Amygdala (tissue), 56 donors: Measurements from ENCODE around the gene CFL1.

Experiments
- DNase-seq, 56 donors: peaks; one replicate each; lab custom pipeline; 2025; lab: John Stamatoyannopoulos, UW

Gene CFL1

DNA sequence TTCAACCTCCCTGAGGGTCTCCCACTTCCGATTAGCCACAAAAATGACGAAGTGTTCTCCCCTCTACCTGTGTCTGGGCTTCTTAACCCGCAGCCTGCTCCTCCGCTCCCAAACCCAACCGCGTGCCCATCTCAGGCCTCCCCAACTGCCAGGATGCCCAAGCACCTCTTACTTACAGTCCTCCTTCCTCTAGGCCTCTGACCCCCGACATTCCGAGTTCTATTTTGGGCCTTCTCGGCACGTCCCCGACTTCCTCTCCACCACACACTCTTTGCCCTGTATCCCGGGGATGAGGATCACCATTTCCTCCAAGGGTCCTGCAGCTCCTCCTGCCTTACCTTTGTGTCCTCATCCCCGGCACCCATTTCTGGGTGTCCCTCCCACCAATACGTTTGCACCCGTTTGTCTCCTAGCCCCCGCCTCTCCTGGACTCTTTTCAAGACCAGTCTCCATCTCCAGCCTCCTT, 1.9 kb upstream of the CFL1 start:
- DNase-seq = peak in 9 of 56 donors; percentile 63 to 78 (median 72)

DNA sequence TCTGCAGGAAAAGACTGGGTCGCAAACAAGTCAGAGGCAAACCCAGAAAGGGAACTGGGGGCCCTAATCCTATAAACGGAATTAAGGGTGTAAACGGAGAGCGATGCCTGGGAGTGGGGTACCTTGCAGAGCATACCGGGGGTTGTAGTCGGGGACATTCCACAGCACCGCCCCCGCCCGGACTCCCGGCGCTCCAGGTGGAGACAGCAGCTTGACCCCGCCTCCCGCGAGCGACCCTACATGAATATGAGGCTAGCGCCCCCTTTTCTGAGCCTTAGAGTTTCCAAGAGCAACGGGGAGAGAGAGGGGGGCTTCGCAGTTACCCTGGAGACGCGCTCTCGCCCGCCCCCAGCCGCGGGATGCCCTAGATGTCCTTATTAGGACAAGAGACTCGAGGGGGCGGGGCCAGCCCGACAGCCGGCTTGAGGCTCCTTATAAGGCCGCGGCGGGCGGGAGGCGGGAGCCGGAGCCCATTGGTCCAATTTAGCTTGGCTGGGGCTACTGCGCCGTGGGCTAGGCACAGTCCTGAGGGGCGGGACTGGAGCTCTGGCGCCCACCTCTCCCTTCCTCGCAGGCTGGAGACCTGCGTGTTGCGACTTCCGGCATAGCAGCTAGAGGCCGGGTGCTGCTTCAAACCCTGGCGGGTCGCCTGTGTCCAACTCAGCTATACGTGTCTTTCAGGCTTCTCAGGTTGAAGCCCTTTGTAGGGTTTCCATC, 1.3 kb upstream of the CFL1 start:
- DNase-seq = peak in 55 of 56 donors; percentile 58 to 99 (median 93)

DNA sequence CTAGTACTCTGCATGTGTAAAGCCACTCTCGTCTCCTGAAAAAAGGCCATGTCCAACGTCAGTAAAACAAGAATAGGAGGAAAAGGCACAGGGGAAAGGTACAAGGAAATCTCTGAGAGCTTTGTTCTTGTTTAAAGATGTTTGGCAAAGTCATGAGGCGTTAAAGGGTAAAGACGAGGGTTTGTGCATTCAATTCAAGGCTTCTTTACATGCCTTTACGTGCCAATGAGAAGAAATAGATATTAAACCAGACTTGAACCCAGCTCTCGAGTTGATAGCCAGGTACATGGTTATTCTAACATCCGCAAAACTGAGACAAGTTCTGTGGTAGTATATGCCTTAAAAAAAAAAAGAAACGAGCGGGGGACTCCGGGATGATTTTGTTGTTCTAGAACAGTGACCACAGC, 704 bp upstream of the CFL1 start:
- no peak for DNase-seq

DNA sequence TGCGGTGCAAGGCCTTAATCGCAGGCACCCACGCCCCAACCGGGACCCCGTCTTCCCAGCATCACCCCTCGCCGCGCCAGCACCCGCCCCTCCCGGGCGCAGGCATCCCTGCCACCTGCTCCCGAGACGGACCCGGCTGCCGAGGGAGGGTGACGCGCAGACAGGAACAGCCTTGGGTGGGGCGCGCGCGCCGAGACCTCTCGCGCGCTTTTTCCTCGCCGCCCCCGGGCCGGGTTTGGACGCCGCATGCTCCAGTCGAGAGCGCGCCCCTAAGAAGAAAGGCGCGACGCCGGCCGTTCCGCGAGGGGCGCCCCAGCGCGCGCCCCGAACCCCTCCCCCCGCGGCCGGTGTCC, 504 bp downstream of the CFL1 start:
- DNase-seq = peak in 26 of 56 donors; percentile 40 to 82 (median 62)

DNA sequence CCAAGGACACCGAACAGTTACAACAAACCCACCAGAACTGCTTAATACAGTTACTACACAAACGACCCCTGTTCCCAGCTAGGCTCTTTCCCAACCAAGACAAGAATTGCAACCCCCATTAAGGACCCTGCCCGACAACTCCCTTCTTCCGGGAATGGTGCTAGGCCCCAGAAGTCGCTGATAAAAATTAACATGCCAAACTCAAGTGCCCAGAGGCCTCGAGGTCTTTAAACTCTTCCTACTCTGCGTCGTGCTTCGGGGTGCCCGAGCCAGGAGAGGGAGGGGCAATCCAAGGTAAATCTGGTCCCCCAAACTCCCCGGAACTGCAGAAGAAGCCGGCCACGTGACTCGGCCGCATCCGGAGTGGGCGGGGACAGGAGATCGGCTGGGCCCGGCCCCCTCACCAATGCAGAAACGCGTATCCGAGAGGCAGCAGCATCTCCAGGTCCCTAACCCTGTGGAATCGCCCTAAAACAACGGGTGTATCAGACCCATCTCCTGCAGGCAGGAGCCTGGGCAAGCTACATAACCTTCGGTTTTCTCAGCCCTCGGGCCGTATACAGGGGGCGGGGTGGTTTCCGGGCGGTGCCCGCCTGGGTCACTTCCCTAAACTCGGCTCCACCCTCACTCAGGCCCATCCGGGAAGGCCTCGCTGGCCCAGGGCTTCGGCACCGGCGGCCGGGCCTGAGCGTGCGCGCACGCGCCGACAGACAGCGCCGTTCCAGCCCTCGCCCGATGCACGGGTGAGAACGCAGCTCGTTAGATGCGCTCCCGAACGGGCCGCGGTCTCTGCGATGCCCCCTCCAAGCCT, 1.1 kb downstream of the CFL1 start:
- peak in 52 of 56 donors; percentile 15 to 89 (median 70) for DNase-seq

DNA sequence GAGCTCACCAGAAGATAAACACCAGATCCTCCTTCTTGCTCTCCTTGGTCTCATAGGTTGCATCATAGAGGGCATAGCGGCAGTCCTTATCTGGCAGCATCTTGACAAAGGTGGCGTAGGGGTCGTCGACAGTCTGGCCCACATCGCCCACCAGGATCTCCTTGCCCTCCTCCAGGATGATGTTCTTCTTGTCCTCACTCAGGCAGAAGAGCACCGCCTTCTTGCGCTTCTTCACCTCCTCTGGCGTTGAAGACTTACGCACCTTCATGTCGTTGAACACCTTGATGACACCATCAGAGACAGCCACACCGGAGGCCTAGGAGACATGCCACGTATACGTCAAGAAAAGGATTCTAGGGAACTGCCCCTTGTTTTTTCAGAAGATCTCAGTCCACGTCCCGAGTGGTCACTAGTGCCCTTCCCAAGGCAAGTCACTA, 2.0 kb downstream of the CFL1 start:
- DNase-seq = no peak

DNA sequence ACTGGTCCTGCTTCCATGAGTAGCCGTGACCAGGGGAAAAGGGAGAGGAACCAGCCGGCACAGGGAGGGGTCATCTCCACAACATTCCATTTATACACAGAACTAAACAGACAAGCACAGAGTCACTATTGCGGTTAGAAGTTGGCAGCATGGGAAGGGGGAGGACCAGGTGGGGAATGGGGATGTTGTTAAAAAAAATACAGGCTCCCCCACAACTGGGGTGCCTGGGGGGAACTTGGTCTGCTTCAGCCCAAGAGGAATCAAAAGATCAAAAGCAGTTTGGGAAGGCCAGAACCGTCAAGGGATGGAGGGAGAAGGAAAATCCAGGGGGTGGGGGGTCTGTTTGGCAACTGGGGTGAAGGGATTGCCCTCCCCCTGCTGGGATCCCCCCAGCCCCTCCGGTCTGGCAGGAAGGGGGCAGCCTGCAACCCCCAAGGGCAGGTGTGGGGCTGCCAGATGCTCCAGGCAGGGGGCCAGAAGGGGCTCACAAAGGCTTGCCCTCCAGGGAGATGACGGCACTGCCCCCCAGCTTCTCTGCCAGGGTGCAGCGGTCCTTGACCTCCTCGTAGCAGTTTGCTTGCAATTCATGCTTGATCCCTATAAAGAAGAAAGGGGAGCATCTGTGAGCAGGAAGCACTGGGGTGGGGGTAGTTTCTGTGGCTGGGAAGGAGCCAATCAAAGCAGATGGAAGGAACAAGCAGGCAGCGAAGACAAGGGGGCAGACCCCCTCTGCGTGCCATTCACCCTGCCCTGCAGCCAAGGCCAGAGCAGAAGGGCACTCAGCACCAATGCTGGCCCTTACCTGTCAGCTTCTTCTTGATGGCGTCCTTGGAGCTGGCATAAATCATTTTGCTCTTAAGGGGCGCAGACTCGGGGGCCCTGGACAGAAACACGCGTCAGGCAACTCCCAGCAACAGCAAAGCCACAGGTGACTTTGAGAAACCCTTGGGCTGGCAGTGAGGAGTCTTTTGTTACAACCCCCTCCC, 2.8 kb downstream of the CFL1 start:
- no peak for DNase-seq

DNA sequence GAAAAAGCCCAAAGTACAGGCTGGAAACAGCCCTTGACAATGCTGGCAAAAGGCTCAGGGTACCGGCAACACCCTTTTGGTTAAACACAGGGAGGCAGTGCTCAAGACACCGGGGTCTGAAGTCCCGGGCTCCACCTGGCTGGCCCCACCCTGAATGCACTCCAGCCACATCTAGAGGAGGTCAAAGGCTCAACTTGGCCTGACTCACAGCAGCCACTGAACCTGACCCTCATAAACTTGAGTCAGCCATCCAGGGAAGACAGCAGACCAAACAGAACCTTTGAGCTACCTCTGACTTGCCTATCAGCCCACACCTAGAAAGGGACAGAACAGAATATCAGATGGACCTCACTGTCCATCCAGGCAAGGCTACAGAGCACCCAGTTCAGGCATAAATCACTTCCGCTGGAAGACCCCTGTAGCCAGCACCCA, 3.8 kb downstream of the CFL1 start:
- no peak for DNase-seq

DNA sequence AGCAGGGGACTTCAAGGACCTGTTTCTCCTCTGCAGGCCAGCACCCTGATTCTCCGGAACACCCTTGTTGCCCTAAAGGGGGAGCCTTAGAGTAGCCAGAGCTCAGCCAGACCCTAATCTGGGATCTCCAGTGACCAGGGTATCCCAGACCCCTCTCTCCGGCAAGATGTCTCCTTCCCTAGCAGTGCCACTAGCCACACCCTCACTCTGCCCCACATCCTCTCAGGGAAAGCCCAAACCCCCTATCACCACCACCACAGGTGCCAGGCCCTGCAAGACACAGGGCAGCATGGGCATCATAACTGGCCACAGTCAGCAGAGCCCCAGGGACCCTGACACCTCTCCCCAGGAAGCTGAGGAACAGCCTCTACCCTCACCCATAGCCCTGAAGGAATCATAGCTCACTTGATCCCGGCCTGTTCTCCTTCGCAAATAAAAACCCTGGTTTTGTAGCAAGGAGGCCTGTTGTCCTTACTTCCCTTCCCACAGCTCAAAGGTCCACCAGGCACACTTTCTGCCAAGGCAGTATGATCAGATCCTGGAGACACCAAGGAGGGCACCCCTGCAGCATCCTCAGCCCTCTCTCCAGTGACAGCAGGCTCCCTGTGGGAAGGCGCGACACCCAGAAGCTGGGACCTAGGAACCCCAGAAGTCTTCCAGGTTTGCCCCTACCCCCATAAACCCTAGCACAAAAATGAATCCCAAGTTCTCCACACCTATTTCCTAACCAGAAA, 4.6 kb downstream of the CFL1 start:
- DNase-seq = no peak

DNA sequence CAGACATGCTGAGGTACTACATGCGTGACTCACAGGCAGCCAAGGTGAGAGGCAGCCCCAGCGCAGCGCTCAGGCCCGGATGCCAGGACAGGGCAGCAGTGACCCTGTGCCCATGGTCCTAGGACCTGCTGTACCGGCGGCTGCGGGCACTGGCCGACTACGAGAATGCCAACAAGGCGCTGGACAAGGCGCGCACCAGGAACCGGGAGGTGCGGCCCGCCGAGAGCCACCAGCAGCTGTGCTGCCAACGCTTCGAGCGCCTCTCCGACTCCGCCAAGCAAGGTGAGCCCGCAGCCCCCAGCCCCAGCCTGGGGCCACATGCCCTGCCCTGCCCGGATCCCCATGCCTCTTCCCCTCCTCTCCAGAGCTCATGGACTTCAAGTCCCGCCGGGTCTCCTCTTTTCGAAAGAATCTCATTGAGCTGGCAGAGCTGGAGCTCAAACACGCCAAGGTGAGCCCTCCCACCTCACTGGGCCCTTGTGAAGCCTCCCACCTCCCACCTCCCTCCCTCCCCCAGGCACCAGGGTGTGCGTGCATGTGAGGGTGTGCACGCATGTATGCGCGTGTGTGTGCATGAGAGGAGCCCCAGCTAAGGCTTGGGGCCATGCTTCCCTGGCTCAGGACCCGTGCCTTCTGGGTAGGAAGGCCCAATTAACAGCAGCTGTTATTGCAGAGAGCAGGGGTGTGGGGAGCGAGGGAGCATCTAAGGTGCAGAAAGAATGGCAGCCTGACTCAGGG, 5.3 kb downstream of the CFL1 start:
- DNase-seq = no peak

DNA sequence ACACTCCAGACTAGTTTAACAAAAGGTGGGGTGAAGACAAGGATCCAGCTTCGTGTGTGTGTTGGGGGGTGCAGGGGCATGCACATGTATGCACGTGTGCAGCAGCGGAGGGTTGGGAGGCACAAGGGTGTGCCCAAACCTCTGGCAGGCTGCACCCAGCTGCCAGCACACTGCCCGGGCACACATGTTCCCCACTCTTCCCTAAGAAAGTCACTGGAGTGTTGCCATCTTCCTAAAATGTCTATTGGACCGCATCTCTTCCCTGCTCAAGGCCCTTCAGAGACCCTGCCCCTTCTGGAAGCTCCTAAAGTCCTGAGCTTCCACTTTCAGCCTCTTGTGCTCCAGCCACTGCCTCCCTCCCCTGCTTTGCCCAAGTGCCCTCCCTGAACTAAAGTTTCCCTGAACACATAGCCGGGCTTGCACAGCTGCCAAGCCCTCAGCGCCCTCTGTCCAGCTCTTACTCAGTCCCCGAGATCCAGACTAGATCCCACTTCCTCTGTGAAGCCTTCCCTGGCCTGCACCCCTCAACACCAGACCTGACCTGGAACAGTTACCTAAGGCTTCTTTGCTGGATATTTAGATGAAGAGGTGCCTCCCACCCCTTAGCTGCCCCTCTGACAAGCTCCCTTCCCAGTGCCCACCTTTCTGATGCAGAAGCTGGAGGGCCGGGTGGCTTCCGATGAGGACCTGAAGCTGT, 6.0 kb downstream of the CFL1 start:
- DNase-seq = no peak

DNA sequence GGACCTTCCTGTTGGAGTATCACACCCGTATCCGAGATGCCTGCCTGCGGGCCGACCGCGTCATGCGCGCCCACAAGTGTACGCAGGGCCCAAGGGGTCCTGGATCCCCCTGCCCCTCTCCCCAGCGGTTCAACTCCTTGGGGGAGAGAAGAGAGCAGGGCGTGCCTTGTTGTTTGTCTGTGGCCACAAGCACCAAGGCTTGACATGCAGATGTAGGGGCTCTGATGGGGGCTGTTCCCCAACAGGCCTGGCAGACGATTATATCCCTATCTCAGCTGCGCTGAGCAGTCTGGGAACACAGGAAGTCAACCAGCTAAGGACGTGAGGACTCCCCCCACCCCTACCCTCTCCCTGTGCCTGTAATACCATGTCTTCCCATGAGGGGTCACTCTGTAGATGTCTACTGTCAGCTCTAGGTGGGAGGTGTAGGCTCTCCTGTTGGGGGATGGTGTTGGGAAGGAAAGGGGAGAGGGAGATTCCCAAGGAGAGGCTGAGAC, 6.8 kb downstream of the CFL1 start:
- DNase-seq = no peak

DNA sequence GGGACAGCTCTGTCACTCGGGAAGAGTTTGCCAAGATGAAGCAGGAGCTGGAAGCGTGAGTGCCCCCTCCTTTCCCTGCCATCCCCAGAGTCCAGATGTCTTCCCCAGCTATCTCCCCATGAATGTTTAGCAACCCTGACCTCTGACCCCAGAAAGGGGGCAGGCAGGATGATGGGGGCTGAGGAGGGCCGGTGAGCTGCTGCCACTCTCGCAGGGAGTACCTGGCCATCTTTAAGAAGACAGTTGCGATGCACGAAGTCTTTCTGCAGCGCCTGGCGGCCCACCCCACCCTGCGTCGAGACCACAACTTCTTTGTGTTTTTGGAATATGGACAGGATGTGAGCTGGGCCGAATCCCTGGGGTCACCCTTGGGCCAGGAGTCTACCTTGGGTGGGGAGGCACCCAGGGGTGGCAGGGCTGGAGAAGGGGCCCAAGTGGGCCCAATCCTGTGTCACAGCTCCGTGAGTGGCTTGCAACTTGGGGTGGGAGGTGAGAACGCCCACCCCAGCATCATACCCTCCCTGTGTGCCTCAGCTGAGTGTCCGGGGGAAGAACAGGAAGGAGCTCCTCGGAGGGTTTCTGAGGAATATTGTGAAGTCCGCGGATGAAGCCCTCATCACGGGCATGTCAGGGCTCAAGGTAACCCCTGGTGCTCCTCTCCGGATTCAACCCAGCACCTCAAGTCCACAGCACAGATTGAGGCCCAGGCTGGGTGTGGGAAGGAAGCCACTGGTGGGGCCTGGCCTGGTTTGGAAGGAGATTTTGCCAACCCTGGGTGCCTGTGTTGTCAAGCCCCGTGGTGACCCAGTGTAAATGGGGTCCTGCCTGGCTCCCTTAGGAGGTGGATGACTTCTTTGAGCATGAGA, 7.5 kb downstream of the CFL1 start:
- DNase-seq = no peak

DNA sequence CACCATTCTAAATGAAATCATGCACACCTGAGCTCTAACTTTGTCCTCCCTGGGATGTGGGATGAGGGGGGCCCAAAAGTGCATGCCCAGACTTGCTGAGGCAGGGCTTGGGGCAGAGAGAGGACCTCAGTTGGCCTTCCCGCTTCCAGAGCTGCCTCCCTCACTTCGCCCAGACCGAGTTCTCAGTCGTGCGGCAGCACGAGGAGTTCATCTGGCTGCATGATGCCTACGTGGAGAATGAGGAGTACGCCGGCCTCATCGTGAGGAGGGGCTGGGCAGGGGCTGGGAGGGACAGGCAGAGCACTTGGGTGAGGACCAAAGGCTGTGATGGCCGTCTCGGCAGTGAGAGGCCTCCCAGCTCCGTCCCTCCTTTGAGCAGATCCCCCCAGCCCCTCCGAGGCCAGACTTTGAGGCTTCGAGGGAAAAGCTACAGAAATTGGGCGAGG, 8.2 kb downstream of the CFL1 start:
- DNase-seq = no peak

DNA sequence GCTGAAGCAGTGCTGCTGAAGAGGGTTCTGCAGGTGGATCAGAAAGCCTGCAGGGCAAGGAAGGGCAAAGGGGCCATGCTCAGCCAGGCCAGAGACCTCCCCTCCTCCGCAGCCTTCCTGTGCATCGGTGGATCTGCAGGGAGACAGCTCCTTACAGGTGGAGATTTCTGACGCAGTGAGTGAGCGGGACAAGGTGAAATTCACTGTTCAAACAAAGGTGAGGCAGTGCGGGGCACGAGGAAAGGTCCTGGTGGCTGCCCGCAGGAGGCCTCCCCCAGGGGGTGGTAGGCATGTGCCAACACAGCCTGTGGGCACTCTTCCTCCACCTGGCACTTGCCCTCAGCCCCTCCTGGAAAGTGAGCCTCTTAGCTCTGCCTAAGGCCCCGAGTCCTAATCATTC, 8.6 kb downstream of the CFL1 start:
- no peak for DNase-seq

DNA sequence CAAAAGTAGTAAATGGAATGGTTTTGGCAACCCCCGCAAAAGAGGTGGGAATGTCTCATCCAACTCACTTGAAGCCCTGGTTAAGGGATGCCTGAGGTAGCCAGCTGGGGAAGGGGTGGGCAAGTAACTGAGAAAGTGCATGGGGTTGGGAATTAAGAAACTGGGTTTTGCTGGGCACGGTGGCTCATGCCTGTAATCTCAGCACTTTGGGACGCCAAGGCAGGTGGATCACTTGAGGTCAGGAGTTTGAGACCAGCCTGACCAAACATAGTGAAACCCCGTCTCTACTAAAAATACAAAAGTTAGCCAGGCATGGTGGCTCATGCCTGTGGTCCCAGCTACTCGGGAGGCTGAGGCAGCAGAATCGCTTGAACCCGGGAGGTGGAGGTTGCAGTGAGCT, 9.3 kb downstream of the CFL1 start:
- DNase-seq = peak in 1 of 56 donors; percentile 20

DNA sequence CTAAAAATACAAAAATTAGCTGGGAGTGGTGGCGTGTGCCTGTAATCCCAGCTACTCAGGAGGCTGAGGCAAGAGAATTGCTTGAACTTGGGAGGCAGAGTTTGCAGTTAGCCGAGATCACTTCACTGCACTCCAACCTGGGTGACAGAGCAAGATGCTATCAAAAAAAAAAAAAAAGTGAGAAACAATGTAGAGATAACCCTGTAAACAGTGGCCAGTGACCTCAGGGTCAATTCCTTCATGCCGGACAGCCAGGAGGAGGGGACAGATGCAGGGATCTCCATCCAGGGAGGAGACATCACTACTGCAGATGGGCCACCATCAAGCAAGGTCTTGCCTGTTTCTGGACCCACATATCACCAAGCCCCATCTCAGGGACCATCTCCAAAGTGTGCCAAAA, 10.2 kb downstream of the CFL1 start:
- no peak for DNase-seq
